ENCODE measurements around the gene PTPRN2.
"Not testable (repeated sequence)": the region's sequence is repeated elsewhere in the genome, so short reads cannot be mapped to it uniquely, and the experiment has no call there.

Gene PTPRN2

GRCh38 chr7:158406801-158407200 lies 180.8 kb downstream of the PTPRN2 start:
- no peak overlapping the region for H3K4me3 Mint-ChIP-seq
- H3K36me3 Mint-ChIP-seq (ENCODE audit: low read depth), result no peaks in the 10 kb centered on the region
- H3K9me3 Mint-ChIP-seq, result no peaks in the 10 kb centered on the region
- H3K27me3 Mint-ChIP-seq, result peaks cover 10% of the 10 kb centered on the region
- DNase-seq, result no peak
- no peak overlapping the region for H3K27ac Mint-ChIP-seq
- no peaks in the 10 kb centered on the region for H3K4me1 Mint-ChIP-seq (ENCODE audit: low read depth)

- DNase-seq, result no peak
- no peaks in the 10 kb centered on the region for H3K9me3 Mint-ChIP-seq
- no peak overlapping the region for H3K4me3 Mint-ChIP-seq
- no peaks in the 10 kb centered on the region for H3K4me1 Mint-ChIP-seq (ENCODE audit: low read depth)
- H3K27me3 Mint-ChIP-seq, result peaks cover 10% of the 10 kb centered on the region
- H3K27ac Mint-ChIP-seq, result no peak overlapping the region
- H3K36me3 Mint-ChIP-seq (ENCODE audit: low read depth), result no peaks in the 10 kb centered on the region
Observed at GRCh38 chr7:158406364-158406763, 181.3 kb downstream of the PTPRN2 start.

GRCh38 chr7:158405771-158406170 lies 181.9 kb downstream of the PTPRN2 start:
- DNase-seq; H3K4me1 Mint-ChIP-seq (ENCODE audit: low read depth); H3K9me3 Mint-ChIP-seq; H3K4me3 Mint-ChIP-seq; H3K27me3 Mint-ChIP-seq; H3K27ac Mint-ChIP-seq; H3K36me3 Mint-ChIP-seq (ENCODE audit: low read depth): not testable (repeated sequence)

- H3K9me3 Mint-ChIP-seq, result no peaks in the 10 kb centered on the region
- H3K36me3 Mint-ChIP-seq (ENCODE audit: low read depth), result no peaks in the 10 kb centered on the region
- peaks cover 6% of the 10 kb centered on the region for H3K27me3 Mint-ChIP-seq
- H3K4me3 Mint-ChIP-seq, result no peak overlapping the region
- no peak for DNase-seq
- no peaks in the 10 kb centered on the region for H3K4me1 Mint-ChIP-seq (ENCODE audit: low read depth)
- H3K27ac Mint-ChIP-seq, result no peak overlapping the region
Observed at GRCh38 chr7:158405324-158405723, 182.3 kb downstream of the PTPRN2 start.

- H3K4me1 Mint-ChIP-seq (ENCODE audit: low read depth), result no peaks in the 10 kb centered on the region
- no peak for DNase-seq
Observed at GRCh38 chr7:158404031-158404761, 183.4 kb downstream of the PTPRN2 start.

GRCh38 chr7:158403013-158403821 lies 184.4 kb downstream of the PTPRN2 start:
- no peaks in the 10 kb centered on the region for H3K27me3 Mint-ChIP-seq
- no peak overlapping the region for H3K4me3 Mint-ChIP-seq
- H3K9me3 Mint-ChIP-seq, result peaks cover 7% of the 10 kb centered on the region
- DNase-seq, result no peak
- no peaks in the 10 kb centered on the region for H3K4me1 Mint-ChIP-seq (ENCODE audit: low read depth)
- no peaks in the 10 kb centered on the region for H3K36me3 Mint-ChIP-seq (ENCODE audit: low read depth)
- no peak overlapping the region for H3K27ac Mint-ChIP-seq

More at GRCh38 chr7:158404031-158404761, 183.4 kb downstream of the PTPRN2 start:
- no peak overlapping the region for H3K4me3 Mint-ChIP-seq
- no peaks in the 10 kb centered on the region for H3K9me3 Mint-ChIP-seq
- H3K27ac Mint-ChIP-seq, result no peak overlapping the region
- H3K27me3 Mint-ChIP-seq, result peaks cover 2% of the 10 kb centered on the region
- H3K36me3 Mint-ChIP-seq (ENCODE audit: low read depth), result no peaks in the 10 kb centered on the region

- Mint-ChIP-seq H3K27ac (no peak overlapping the region), H3K4me3 (no peak overlapping the region), H3K36me3 (ENCODE audit: low read depth) (no peaks in the 10 kb centered on the region), H3K27me3 (no peaks in the 10 kb centered on the region), H3K9me3 (peaks cover 7% of the 10 kb centered on the region), H3K4me1 (ENCODE audit: low read depth) (no peaks in the 10 kb centered on the region)
- no peak for DNase-seq
Observed at GRCh38 chr7:158402471-158402870, 185.2 kb downstream of the PTPRN2 start.

GRCh38 chr7:158401826-158402225 lies 185.8 kb downstream of the PTPRN2 start:
- no peak overlapping the region for H3K27ac Mint-ChIP-seq
- no peaks in the 10 kb centered on the region for H3K36me3 Mint-ChIP-seq (ENCODE audit: low read depth)
- no peak overlapping the region for H3K4me3 Mint-ChIP-seq
- DNase-seq, result no peak
- no peaks in the 10 kb centered on the region for H3K4me1 Mint-ChIP-seq (ENCODE audit: low read depth)
- peaks cover 7% of the 10 kb centered on the region for H3K9me3 Mint-ChIP-seq
- no peaks in the 10 kb centered on the region for H3K27me3 Mint-ChIP-seq

- Mint-ChIP-seq H3K36me3 (ENCODE audit: low read depth) (no peaks in the 10 kb centered on the region), H3K4me1 (ENCODE audit: low read depth) (no peaks in the 10 kb centered on the region), H3K4me3 (no peak overlapping the region), H3K27ac (no peak overlapping the region), H3K27me3 (no peaks in the 10 kb centered on the region), H3K9me3 (peaks cover 7% of the 10 kb centered on the region)
- DNase-seq, result no peak
Observed at GRCh38 chr7:158401295-158401694, 186.3 kb downstream of the PTPRN2 start.

GRCh38 chr7:158400601-158401225 lies 186.9 kb downstream of the PTPRN2 start:
- no peaks in the 10 kb centered on the region for H3K36me3 Mint-ChIP-seq (ENCODE audit: low read depth)
- H3K4me1 Mint-ChIP-seq (ENCODE audit: low read depth), result no peaks in the 10 kb centered on the region
- no peak overlapping the region for H3K27ac Mint-ChIP-seq
- DNase-seq, result no peak
- H3K9me3 Mint-ChIP-seq, result peaks cover 7% of the 10 kb centered on the region
- no peak overlapping the region for H3K4me3 Mint-ChIP-seq
- H3K27me3 Mint-ChIP-seq, result no peaks in the 10 kb centered on the region

- no peaks in the 10 kb centered on the region for H3K4me1 Mint-ChIP-seq (ENCODE audit: low read depth)
- no peaks in the 10 kb centered on the region for H3K27me3 Mint-ChIP-seq
- H3K27ac Mint-ChIP-seq, result no peak overlapping the region
- H3K4me3 Mint-ChIP-seq, result no peak overlapping the region
- no peaks in the 10 kb centered on the region for H3K36me3 Mint-ChIP-seq (ENCODE audit: low read depth)
- H3K9me3 Mint-ChIP-seq, result peaks cover 7% of the 10 kb centered on the region
- no peak for DNase-seq
Observed at GRCh38 chr7:158399762-158400161, 187.9 kb downstream of the PTPRN2 start.

- Mint-ChIP-seq H3K9me3 (peaks cover 7% of the 10 kb centered on the region), H3K4me1 (ENCODE audit: low read depth) (no peaks in the 10 kb centered on the region), H3K27ac (no peak overlapping the region), H3K4me3 (no peak overlapping the region), H3K36me3 (ENCODE audit: low read depth) (no peaks in the 10 kb centered on the region), H3K27me3 (no peaks in the 10 kb centered on the region)
- DNase-seq, result no peak
Observed at GRCh38 chr7:158398750-158399149, 188.9 kb downstream of the PTPRN2 start.

- Mint-ChIP-seq H3K9me3 (peaks cover 7% of the 10 kb centered on the region), H3K4me3 (no peak overlapping the region), H3K4me1 (ENCODE audit: low read depth) (no peaks in the 10 kb centered on the region), H3K36me3 (ENCODE audit: low read depth) (no peaks in the 10 kb centered on the region), H3K27me3 (no peaks in the 10 kb centered on the region), H3K27ac (no peak overlapping the region)
- no peak for DNase-seq
Observed at GRCh38 chr7:158397885-158398284, 189.7 kb downstream of the PTPRN2 start.

GRCh38 chr7:158396982-158397862 lies 190.4 kb downstream of the PTPRN2 start:
- H3K4me1 Mint-ChIP-seq (ENCODE audit: low read depth), result no peaks in the 10 kb centered on the region
- H3K27me3 Mint-ChIP-seq, result no peaks in the 10 kb centered on the region
- H3K4me3 Mint-ChIP-seq, result no peak overlapping the region
- H3K27ac Mint-ChIP-seq, result no peak overlapping the region
- H3K36me3 Mint-ChIP-seq (ENCODE audit: low read depth), result no peaks in the 10 kb centered on the region
- DNase-seq, result no peak
- H3K9me3 Mint-ChIP-seq, result peaks cover 7% of the 10 kb centered on the region

Data from activated T-cell treated with anti-CD3 and anti-CD28 coated beads, Interleukin-2, amount 50 U/mL, for 24 hours (primary cell).